ENCODE results near the gene ADAM12.

ADAM12 gene

GRCh38 chr10:126170776-126171175, 217.5 kb downstream of the ADAM12 start:
- DNase-seq, result no peak

GRCh38 chr10:126170371-126170770, 217.9 kb downstream of the ADAM12 start:
- DNase-seq, result no peak

GRCh38 chr10:126169899-126170298, 218.4 kb downstream of the ADAM12 start:
- no peak for DNase-seq

- peak in 1 of 2 experiments; percentile 6 for DNase-seq
These were observed 221.5 kb downstream of the ADAM12 start for GRCh38 chr10:126166797-126167196.

GRCh38 chr10:126165874-126166273, 222.4 kb downstream of the ADAM12 start:
- DNase-seq, result no peak

GRCh38 chr10:126163506-126163905, 224.8 kb downstream of the ADAM12 start:
- no peak for DNase-seq

- no peak for DNase-seq
These were observed 226.6 kb downstream of the ADAM12 start for GRCh38 chr10:126161691-126162090.

- no peak for DNase-seq
These were observed 227.2 kb downstream of the ADAM12 start for GRCh38 chr10:126160971-126161630.

- no peak for DNase-seq
These were observed 227.7 kb downstream of the ADAM12 start for GRCh38 chr10:126160571-126160970.

GRCh38 chr10:126158133-126158892, 230.0 kb downstream of the ADAM12 start:
- no peak for DNase-seq

GRCh38 chr10:126157189-126157588, 231.1 kb downstream of the ADAM12 start:
- DNase-seq, result no peak

- DNase-seq, result no peak
These were observed 231.8 kb downstream of the ADAM12 start for GRCh38 chr10:126156503-126156902.

- no peak for DNase-seq
These were observed 232.3 kb downstream of the ADAM12 start for GRCh38 chr10:126156012-126156411.

GRCh38 chr10:126155528-126155927, 232.7 kb downstream of the ADAM12 start:
- DNase-seq, result no peak

GRCh38 chr10:126153711-126154628, 234.3 kb downstream of the ADAM12 start:
- no peak for DNase-seq

GRCh38 chr10:126147866-126148587, 240.2 kb downstream of the ADAM12 start:
- DNase-seq, result no peak

- DNase-seq, result no peak
These were observed 241.5 kb downstream of the ADAM12 start for GRCh38 chr10:126146771-126147170.

GRCh38 chr10:126143117-126143516, 245.2 kb downstream of the ADAM12 start:
- no peak for DNase-seq

- DNase-seq, result no peak
These were observed 247.5 kb downstream of the ADAM12 start for GRCh38 chr10:126140746-126141273.

GRCh38 chr10:126137562-126138221, 250.6 kb downstream of the ADAM12 start:
- DNase-seq, result no peak

- no peak for DNase-seq
These were observed 252.2 kb downstream of the ADAM12 start for GRCh38 chr10:126135941-126136595.

Measured in stimulated activated CD4-positive, alpha-beta T cell treated with anti-CD3 and anti-CD28 coated beads, Interleukin-4, amount 100 ng/mL, for 4 hours (primary cell).